ENCODE results near the gene BRWD1.

- TF ChIP-seq CTCF (IDR thresholded peaks at IDR 0.05; ENCODE audit: low read length) (no peak), EZH2 (IDR thresholded peaks at IDR 0.05; ENCODE audit: borderline replicate concordance, low read length) (no peak)
Measured at GRCh38 chr21:39189857-39190604, 123.4 kb downstream of the BRWD1 start.

All from OCI-LY1 (cell line).